K562 (cell line): ENCODE measurements around the gene PDE4A. TPM values are rescaled to one million over a fixed set of nuclear protein-coding genes. Genes with fewer than 3 reads are reported as not detected.

Source experiments
- ATF7 ChIP-seq: fragments of 450-650 bp; IDR thresholded peaks from 2 replicates; pipeline ENCODE4 v1.7.1; 2014; ENCODE audit warnings: mild to moderate bottlenecking, moderate library complexity
- BCOR ChIP-seq: fragments of 450-650 bp; IDR thresholded peaks from 2 replicates; pipeline ENCODE4 v1.6.1; 2016
- CBX5 ChIP-seq: IDR thresholded peaks from 2 replicates; pipeline ENCODE4 v1.6.1; 2014; ENCODE audit warnings: low read depth, borderline replicate concordance
- DPF2 ChIP-seq: fragments of 450-650 bp; IDR thresholded peaks from 2 replicates; pipeline ENCODE4 v1.6.1; 2016
- GABPB1 ChIP-seq: sonication (generic); formaldehyde crosslinking; IDR thresholded peaks from 2 replicates; pipeline ENCODE4 v1.8.0; 2022; ENCODE audit warnings: mild to moderate bottlenecking, missing genetic modification reagents
- KDM1A ChIP-seq, 2 experiments: fragments of 450-650 bp; IDR thresholded peaks; 2 replicates each; pipeline ENCODE4 v1.6.1; 2016; ENCODE audit warnings: mild to moderate bottlenecking in 2 of 2
- LEF1 ChIP-seq: fragments of 450-650 bp; IDR thresholded peaks from 2 replicates; pipeline ENCODE4 v1.6.1; 2016; ENCODE audit warnings: mild to moderate bottlenecking
- RFX1 ChIP-seq: fragments of 450-650 bp; IDR thresholded peaks from 2 replicates; pipeline ENCODE4 v1.6.1; 2016; ENCODE audit warnings: mild to moderate bottlenecking, moderate library complexity
- TRIM28 ChIP-seq: fragments of 450-650 bp; IDR thresholded peaks from 2 replicates; pipeline ENCODE4 v1.6.1; 2017
- ZC3H8 ChIP-seq: fragments of 450-650 bp; IDR thresholded peaks from 2 replicates; pipeline ENCODE4 v1.6.1; 2017
- ZKSCAN1 ChIP-seq: fragments of 150-350 bp; IDR thresholded peaks from 2 replicates; pipeline ENCODE4 v1.6.1; 2016; ENCODE audit warnings: low read depth, low read length
- polyA plus RNA-seq, 8 experiments: library from polyadenylated mRNA; depleted of rRNA in 4 of 8; stranded (reverse) in 5 of 8; unstranded in 3 of 8; fragments of >200 nt; fragmentation: Nextera tagmentation in 2 of 8; fragmentation: Illumina TruSeq in 1 of 8; extraction: Ambion mirVana in 2 of 8; extraction: Trizol in 1 of 8; gene quantifications; 2 replicates each; pipeline versions ENCODE4 v1.2.1 to v1.2.3, GENCODE V29; 2011 to 2014; ENCODE audit warnings: inconsistent platforms in 1 of 8, missing spikeins in 1 of 8
- total RNA-seq, 7 experiments: library from RNA; depleted of rRNA in 6 of 7; stranded (reverse); fragments of >200 nt in 6 of 7; fragmentation: Illumina TruSeq in 2 of 7; extraction: Trizol in 2 of 7; gene quantifications; 2 replicates each; pipeline versions ENCODE4 v1.2.1 to v1.2.3, GENCODE V29; 2011 to 2021; ENCODE audit warnings: low replicate concordance in 1 of 7
- TF ChIP-seq, protein P1 (sequence below): fragments of 450-650 bp; formaldehyde crosslinking; IDR thresholded peaks from 2 replicates; pipeline ENCODE4 v1.4.0; 2022; ENCODE audit warnings: missing genetic modification characterization
- TF ChIP-seq, protein P2 (sequence below): fragments of 200-600 bp; sonication (generic); IDR thresholded peaks from one replicate; pipeline ENCODE4 v1.6.1; 2012; ENCODE audit warnings: mild to moderate bottlenecking, low read depth, low read length, inconsistent platforms

Gene PDE4A
- total and polyA plus RNA-seq, 9 of the 15 experiments (the other 6 are each of a cell fraction or from before 2014, with no cell fraction given) = 0.66 to 26.9 (median 4.6) TPM

DNA sequence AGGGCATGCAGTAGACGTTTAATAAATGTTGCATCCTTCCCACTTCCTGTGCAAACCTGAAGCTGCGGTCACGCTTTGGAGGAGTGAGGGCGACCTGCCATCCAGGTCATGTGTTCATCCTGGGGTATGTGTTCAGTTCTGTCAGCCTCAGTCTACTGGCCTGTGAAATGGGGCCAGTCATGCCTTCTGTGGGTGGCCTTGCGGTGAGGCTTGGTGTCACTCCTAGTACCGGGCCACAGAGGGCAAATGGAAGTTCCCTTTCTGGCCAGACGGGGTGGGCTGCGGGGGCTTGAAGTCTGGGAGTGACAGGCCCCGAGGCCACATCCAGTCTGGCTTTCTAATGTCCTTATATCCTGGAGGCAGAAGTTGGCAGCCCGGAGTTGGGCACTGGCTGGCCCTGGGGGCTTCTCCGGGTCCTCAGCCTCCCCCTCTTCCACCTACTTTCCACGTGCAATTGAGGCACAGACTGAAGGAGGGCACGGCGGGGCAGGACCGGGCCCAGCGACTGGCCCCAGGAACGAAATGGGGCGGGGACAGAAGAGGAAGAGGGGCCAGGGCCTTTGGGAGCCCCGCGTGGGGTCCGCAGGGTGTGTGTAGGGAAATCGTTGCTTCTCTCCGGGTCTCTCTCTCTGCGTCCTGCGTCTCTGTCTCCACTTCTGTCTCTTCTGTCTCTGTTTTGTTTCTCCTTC lies 11.1 kb downstream of the PDE4A start (continued):
- TF ChIP-seq, protein P1, sequence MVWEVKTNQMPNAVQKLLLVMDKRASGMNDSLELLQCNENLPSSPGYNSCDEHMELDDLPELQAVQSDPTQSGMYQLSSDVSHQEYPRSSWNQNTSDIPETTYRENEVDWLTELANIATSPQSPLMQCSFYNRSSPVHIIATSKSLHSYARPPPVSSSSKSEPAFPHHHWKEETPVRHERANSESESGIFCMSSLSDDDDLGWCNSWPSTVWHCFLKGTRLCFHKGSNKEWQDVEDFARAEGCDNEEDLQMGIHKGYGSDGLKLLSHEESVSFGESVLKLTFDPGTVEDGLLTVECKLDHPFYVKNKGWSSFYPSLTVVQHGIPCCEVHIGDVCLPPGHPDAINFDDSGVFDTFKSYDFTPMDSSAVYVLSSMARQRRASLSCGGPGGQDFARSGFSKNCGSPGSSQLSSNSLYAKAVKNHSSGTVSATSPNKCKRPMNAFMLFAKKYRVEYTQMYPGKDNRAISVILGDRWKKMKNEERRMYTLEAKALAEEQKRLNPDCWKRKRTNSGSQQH (CRISPR knock-in tag) = no peak
- TF ChIP-seq ZC3H8 = 0 out of 2 replicates have a peak, but pooled peaks have one; percentile 48
- TF ChIP-seq GABPB1 (CRISPR knock-in tag) = 0 out of 2 replicates have a peak, but pooled peaks have one; percentile 45
- TF ChIP-seq LEF1 = peak; percentile 49; the same call in 1 of the 2 replicates
- TF ChIP-seq DPF2 = peak; percentile 61
- TF ChIP-seq ZKSCAN1 = no peak
- TF ChIP-seq ATF7 = no peak
- TF ChIP-seq CBX5 = no peak
- TF ChIP-seq KDM1A (IDR thresholded peaks at IDR 0.05) = peak; percentile 99
- no peak for TF ChIP-seq TRIM28
- TF ChIP-seq RFX1 = no peak
- peak; percentile 100 for TF ChIP-seq BCOR
- TF ChIP-seq, protein P2, sequence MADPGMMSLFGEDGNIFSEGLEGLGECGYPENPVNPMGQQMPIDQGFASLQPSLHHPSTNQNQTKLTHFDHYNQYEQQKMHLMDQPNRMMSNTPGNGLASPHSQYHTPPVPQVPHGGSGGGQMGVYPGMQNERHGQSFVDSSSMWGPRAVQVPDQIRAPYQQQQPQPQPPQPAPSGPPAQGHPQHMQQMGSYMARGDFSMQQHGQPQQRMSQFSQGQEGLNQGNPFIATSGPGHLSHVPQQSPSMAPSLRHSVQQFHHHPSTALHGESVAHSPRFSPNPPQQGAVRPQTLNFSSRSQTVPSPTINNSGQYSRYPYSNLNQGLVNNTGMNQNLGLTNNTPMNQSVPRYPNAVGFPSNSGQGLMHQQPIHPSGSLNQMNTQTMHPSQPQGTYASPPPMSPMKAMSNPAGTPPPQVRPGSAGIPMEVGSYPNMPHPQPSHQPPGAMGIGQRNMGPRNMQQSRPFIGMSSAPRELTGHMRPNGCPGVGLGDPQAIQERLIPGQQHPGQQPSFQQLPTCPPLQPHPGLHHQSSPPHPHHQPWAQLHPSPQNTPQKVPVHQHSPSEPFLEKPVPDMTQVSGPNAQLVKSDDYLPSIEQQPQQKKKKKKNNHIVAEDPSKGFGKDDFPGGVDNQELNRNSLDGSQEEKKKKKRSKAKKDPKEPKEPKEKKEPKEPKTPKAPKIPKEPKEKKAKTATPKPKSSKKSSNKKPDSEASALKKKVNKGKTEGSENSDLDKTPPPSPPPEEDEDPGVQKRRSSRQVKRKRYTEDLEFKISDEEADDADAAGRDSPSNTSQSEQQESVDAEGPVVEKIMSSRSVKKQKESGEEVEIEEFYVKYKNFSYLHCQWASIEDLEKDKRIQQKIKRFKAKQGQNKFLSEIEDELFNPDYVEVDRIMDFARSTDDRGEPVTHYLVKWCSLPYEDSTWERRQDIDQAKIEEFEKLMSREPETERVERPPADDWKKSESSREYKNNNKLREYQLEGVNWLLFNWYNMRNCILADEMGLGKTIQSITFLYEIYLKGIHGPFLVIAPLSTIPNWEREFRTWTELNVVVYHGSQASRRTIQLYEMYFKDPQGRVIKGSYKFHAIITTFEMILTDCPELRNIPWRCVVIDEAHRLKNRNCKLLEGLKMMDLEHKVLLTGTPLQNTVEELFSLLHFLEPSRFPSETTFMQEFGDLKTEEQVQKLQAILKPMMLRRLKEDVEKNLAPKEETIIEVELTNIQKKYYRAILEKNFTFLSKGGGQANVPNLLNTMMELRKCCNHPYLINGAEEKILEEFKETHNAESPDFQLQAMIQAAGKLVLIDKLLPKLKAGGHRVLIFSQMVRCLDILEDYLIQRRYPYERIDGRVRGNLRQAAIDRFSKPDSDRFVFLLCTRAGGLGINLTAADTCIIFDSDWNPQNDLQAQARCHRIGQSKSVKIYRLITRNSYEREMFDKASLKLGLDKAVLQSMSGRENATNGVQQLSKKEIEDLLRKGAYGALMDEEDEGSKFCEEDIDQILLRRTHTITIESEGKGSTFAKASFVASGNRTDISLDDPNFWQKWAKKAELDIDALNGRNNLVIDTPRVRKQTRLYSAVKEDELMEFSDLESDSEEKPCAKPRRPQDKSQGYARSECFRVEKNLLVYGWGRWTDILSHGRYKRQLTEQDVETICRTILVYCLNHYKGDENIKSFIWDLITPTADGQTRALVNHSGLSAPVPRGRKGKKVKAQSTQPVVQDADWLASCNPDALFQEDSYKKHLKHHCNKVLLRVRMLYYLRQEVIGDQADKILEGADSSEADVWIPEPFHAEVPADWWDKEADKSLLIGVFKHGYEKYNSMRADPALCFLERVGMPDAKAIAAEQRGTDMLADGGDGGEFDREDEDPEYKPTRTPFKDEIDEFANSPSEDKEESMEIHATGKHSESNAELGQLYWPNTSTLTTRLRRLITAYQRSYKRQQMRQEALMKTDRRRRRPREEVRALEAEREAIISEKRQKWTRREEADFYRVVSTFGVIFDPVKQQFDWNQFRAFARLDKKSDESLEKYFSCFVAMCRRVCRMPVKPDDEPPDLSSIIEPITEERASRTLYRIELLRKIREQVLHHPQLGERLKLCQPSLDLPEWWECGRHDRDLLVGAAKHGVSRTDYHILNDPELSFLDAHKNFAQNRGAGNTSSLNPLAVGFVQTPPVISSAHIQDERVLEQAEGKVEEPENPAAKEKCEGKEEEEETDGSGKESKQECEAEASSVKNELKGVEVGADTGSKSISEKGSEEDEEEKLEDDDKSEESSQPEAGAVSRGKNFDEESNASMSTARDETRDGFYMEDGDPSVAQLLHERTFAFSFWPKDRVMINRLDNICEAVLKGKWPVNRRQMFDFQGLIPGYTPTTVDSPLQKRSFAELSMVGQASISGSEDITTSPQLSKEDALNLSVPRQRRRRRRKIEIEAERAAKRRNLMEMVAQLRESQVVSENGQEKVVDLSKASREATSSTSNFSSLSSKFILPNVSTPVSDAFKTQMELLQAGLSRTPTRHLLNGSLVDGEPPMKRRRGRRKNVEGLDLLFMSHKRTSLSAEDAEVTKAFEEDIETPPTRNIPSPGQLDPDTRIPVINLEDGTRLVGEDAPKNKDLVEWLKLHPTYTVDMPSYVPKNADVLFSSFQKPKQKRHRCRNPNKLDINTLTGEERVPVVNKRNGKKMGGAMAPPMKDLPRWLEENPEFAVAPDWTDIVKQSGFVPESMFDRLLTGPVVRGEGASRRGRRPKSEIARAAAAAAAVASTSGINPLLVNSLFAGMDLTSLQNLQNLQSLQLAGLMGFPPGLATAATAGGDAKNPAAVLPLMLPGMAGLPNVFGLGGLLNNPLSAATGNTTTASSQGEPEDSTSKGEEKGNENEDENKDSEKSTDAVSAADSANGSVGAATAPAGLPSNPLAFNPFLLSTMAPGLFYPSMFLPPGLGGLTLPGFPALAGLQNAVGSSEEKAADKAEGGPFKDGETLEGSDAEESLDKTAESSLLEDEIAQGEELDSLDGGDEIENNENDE = no peak
